Pancreas (tissue), 10 donors: ENCODE data around the gene CDCA4. TPM values are rescaled to one million over a fixed set of nuclear protein-coding genes. Genes with fewer than 3 reads are reported as not detected.

ENCODE experiments used
- ATAC-seq, 4 donors: fragments of 200-7000 bp; cut with Tn5 transposase; one replicate each; pipeline versions ENCODE4 v1.8.0 to v1.9.1; 2020; ENCODE audit warnings: mild to moderate bottlenecking in 4 of 4, moderate library complexity in 4 of 4
- DNase-seq, 6 donors: peaks; one replicate each; pipeline ENCODE4 v3.0.0-alpha.2; 2020
- FAIRE-seq: peaks from 2 replicates; lab custom pipeline; 2012; peaks lifted over from hg19 to GRCh38; lab: Jason Lieb, UNC
- H3K27ac ChIP-seq, 4 donors: fragments of 200-600 bp; sonication (generic); 1 replicate in 3 of 4; 2 replicates in 1 of 4; pipeline versions ENCODE4 v1.5.0 to v1.8.0; 2020
- H3K27me3 ChIP-seq, 4 donors: fragments of 200-600 bp; one replicate each; pipeline ENCODE4 v1.8.0; 2021
- H3K36me3 ChIP-seq, 3 donors: fragments of 200-600 bp; sonication (generic) in 1 of 3; one replicate each; pipeline versions ENCODE4 v1.5.0 to v1.8.0; 2020 to 2021
- H3K4me1 ChIP-seq, 3 donors: fragments of 200-600 bp; one replicate each; pipeline ENCODE4 v1.8.0; 2021
- H3K4me3 ChIP-seq, 4 donors: fragments of 200-600 bp; sonication (generic) in 2 of 4; one replicate each; pipeline versions ENCODE4 v1.5.0 to v1.8.0; 2020 to 2021
- H3K9me3 ChIP-seq, 4 donors: fragments of 200-600 bp; one replicate each; pipeline ENCODE4 v1.8.0; 2021
- CTCF ChIP-seq, 4 donors: fragments of 200-600 bp; sonication (generic) in 3 of 4; IDR thresholded peaks; one replicate each; pipeline versions ENCODE4 v1.5.0 to v1.8.0; 2021; ENCODE audit warnings: antibody characterized with exemption in 4 of 4
- whole genome bisulfite sequencing, 2 donors: extraction: QIAGEN DNeasy Blood & Tissue Kit; methylation state at CpG; one replicate each; pipeline ENCODE4 v1.1.7; 2013; 5-methylcytosine and 5-hydroxymethylcytosine counted together
- intact Hi-C, 3 donors: fragments of 100-400 bp; cut with DNase I; formaldehyde crosslinking; loops; one replicate each; pipeline versions ENCODE4 v1.11.1 to v1.14.2; 2022
- polyA plus RNA-seq, 2 donors: library from polyadenylated mRNA; stranded (reverse); fragments of 200-250 nt; gene quantifications; one replicate each; pipeline ENCODE4 v1.2.3, GENCODE V29; 2013
- total RNA-seq, 6 donors: library from RNA; stranded (reverse); fragmentation: NEBNext Ultra II Directional in 4 of 6; extraction: Animal tissue kit (Norgen Biotek cat#: 25700) in 4 of 6; gene quantifications; one replicate each; pipeline versions ENCODE4 v1.2.1 to v1.2.4, GENCODE V29; 2021 to 2023
- donor health status: healthy with polysubstance abuse.
- donor health status: DM: no; HTN: no; CAD: no; lungs with moderate emphysema.
- donor health status: DM: no; HTN: no; CAD: no.
- donor health status: control.
- donor health status: control.
- donor health status: Bipolar disorder and iron deficiency.
- donor health status: DM: yes; HTN: yes; CAD: no.
- donor health status: DM: no; HTN: no; CAD: no.
- donor health status: DM: no; HTN: no; CAD: no.
- donor health status: DM: yes; HTN: yes; CAD: no.

Gene CDCA4
- total and polyA plus RNA-seq, 8 donors: 1.2 to 3.5 (median 2.7) TPM

GRCh38 chr14:104965561-104966231, 55.2 kb downstream of the CDCA4 start:
- H3K4me1 ChIP-seq: no peaks in the 10 kb centered on the region
- 77 to 78% methylated on average over 12 to 13 of the region's 13 CpGs for WGBS, 2 donors
- H3K27ac ChIP-seq: no peak overlapping the region
- intact Hi-C loops: no loop called here
- peak in 3 of 6 donors; percentile 25 to 66 (median 54) for DNase-seq
- no peaks in the 10 kb centered on the region for H3K9me3 ChIP-seq
- no peaks in the 10 kb centered on the region for H3K36me3 ChIP-seq
- H3K27me3 ChIP-seq: no peaks in the 10 kb centered on the region
- no peak for ATAC-seq
- TF ChIP-seq CTCF (IDR thresholded peaks at IDR 0.05): no peak
- FAIRE-seq: no peak
- H3K4me3 ChIP-seq: no peak overlapping the region

- no peak for FAIRE-seq
- no peaks in the 10 kb centered on the region for H3K36me3 ChIP-seq
- H3K4me3 ChIP-seq: no peak overlapping the region
- ATAC-seq: no peak
- no peaks in the 10 kb centered on the region for H3K4me1 ChIP-seq
- no peaks in the 10 kb centered on the region for H3K27me3 ChIP-seq
- H3K27ac ChIP-seq: no peak overlapping the region
- no peak for DNase-seq
- no peak for TF ChIP-seq CTCF (IDR thresholded peaks at IDR 0.05)
- intact Hi-C loops: no loop called here
- H3K9me3 ChIP-seq: no peaks in the 10 kb centered on the region
- WGBS, 2 donors: 81 to 82% methylated on average over 7 of the region's 7 CpGs
Measured at GRCh38 chr14:104964546-104964945, 56.3 kb downstream of the CDCA4 start.

Other genes starting within 250 kb of the CDCA4 start
- gene AKT1, start 225.3 kb downstream of the CDCA4 start, total RNA-seq: 100 to 1,000 TPM in 1 of 6 donors, 10 to 100 TPM in 5; 70.0 to 102 (median 79.7) TPM
- 100 to 1,000 TPM in 1 of 2 donors, 10 to 100 TPM in 1; 84.7 to 106 TPM for gene AKT1, start 225.3 kb downstream of the CDCA4 start, polyA plus RNA-seq
- gene ZBTB42, start 220.0 kb downstream of the CDCA4 start, total RNA-seq: 10 to 100 TPM in 1 of 6 donors, 1 to 10 TPM in 5; 7.8 to 10.8 (median 8.5) TPM
- gene ZBTB42, start 220.0 kb downstream of the CDCA4 start, polyA plus RNA-seq: 1 to 10 TPM; 4.1 to 7.6 TPM
- 10 to 100 TPM; 17.7 to 26.3 (median 21.9) TPM for gene CEP170B, start 155.8 kb downstream of the CDCA4 start, total RNA-seq
- gene CEP170B, start 155.8 kb downstream of the CDCA4 start, polyA plus RNA-seq: 10 to 100 TPM; 19.1 to 43.8 TPM
- 10 to 100 TPM in 1 of 6 donors, 1 to 10 TPM in 2, under 1 TPM in 3; 0.19 to 12.5 (median 0.91) TPM for gene PLD4, start 96.2 kb downstream of the CDCA4 start, total RNA-seq
- gene PLD4, start 96.2 kb downstream of the CDCA4 start, polyA plus RNA-seq: under 1 TPM; 0.49 to 0.52 TPM
- gene AHNAK2, start 42.7 kb downstream of the CDCA4 start, total RNA-seq: 1 to 10 TPM in 5 of 6 donors, under 1 TPM in 1; 0.75 to 2.4 (median 1.5) TPM
- gene AHNAK2, start 42.7 kb downstream of the CDCA4 start, polyA plus RNA-seq: 1 to 10 TPM; 1.3 to 1.4 TPM
- gene CLBA1, start 35.3 kb downstream of the CDCA4 start, total RNA-seq: 1 to 10 TPM; 4.7 to 8.3 (median 6.4) TPM
- gene CLBA1, start 35.3 kb downstream of the CDCA4 start, polyA plus RNA-seq: 10 to 100 TPM; 23.6 to 32.5 TPM
- 1 to 10 TPM in 2 of 6 donors, under 1 TPM in 4; 0.14 to 2.3 (median 0.76) TPM for gene GPR132, start 44.3 kb upstream of the CDCA4 start, total RNA-seq
- under 1 TPM; 0.38 to 0.46 TPM for gene GPR132, start 44.3 kb upstream of the CDCA4 start, polyA plus RNA-seq
- gene JAG2, start 147.7 kb upstream of the CDCA4 start, total RNA-seq: 10 to 100 TPM in 4 of 6 donors, 1 to 10 TPM in 2; 9.9 to 16.8 (median 10.7) TPM
- 10 to 100 TPM; 25.3 to 38.3 TPM for gene JAG2, start 147.7 kb upstream of the CDCA4 start, polyA plus RNA-seq
- gene NUDT14, start 160.2 kb upstream of the CDCA4 start, total RNA-seq: 10 to 100 TPM; 24.7 to 36.6 (median 30.4) TPM
- gene NUDT14, start 160.2 kb upstream of the CDCA4 start, polyA plus RNA-seq: 10 to 100 TPM; 47.8 to 64.9 TPM
- 10 to 100 TPM in 1 of 6 donors, 1 to 10 TPM in 5; 4.3 to 12.5 (median 6.7) TPM for gene BTBD6, start 227.4 kb upstream of the CDCA4 start, total RNA-seq
- 10 to 100 TPM; 20.1 to 44.5 TPM for gene BTBD6, start 227.4 kb upstream of the CDCA4 start, polyA plus RNA-seq